HG03139 (cell line): Measurements from ENCODE around the gene NCOA5.

Experiments used
- ATAC-seq: cut with Tn5 transposase; IDR thresholded peaks from one replicate; pipeline ENCODE4 v1.9.1; 2021; ENCODE audit not compliant: unreplicated experiment

NCOA5 gene

GRCh38 chr20:46089417-46090388, at the start of gene NCOA5:
Gene NCOA5 (minus strand): TSS chr20:46089962. CDS start chr20:46079424, 10,538 bp downstream.
- ATAC-seq = peak; percentile 86

- no peak for ATAC-seq
Observed at GRCh38 chr20:46139266-46139889, 49.6 kb upstream of the NCOA5 start.

- no peak for ATAC-seq
Observed at GRCh38 chr20:46137816-46138215, 48.1 kb upstream of the NCOA5 start.

- no peak for ATAC-seq
Observed at GRCh38 chr20:46135856-46136633, 46.3 kb upstream of the NCOA5 start.

- ATAC-seq = no peak
Observed at GRCh38 chr20:46134716-46135115, 45.0 kb upstream of the NCOA5 start.

GRCh38 chr20:46133886-46134654, 44.3 kb upstream of the NCOA5 start:
- no peak for ATAC-seq

- ATAC-seq = no peak
Observed at GRCh38 chr20:46132705-46133120, 43.0 kb upstream of the NCOA5 start.

GRCh38 chr20:46131396-46131795, 41.6 kb upstream of the NCOA5 start:
- no peak for ATAC-seq

GRCh38 chr20:46130534-46130933, 40.8 kb upstream of the NCOA5 start:
- no peak for ATAC-seq

- ATAC-seq = no peak
Observed at GRCh38 chr20:46129955-46130481, 40.3 kb upstream of the NCOA5 start.

GRCh38 chr20:46128310-46129151, 38.8 kb upstream of the NCOA5 start:
- no peak for ATAC-seq

- ATAC-seq = no peak
Observed at GRCh38 chr20:46127396-46128010, 37.7 kb upstream of the NCOA5 start.

- no peak for ATAC-seq
Observed at GRCh38 chr20:46126440-46127056, 36.8 kb upstream of the NCOA5 start.

GRCh38 chr20:46123482-46124245, 33.9 kb upstream of the NCOA5 start:
- no peak for ATAC-seq

GRCh38 chr20:46122516-46123481, 33.0 kb upstream of the NCOA5 start:
- no peak for ATAC-seq

GRCh38 chr20:46122071-46122470, 32.3 kb upstream of the NCOA5 start:
- ATAC-seq = no peak
